SH-SY5Y (cell line): Measurements from ENCODE around the gene GFRA3.

Experiments used
- GATA2 ChIP-seq: IDR thresholded peaks from 2 replicates; pipeline ENCODE4 v1.6.1; 2011; ENCODE audit warnings: mild to moderate bottlenecking, low read depth, low read length
- GATA3 ChIP-seq: IDR thresholded peaks from 2 replicates; pipeline ENCODE4 v1.6.1; 2011; ENCODE audit warnings: low read depth, mild to moderate bottlenecking, low read length, moderate library complexity

Gene GFRA3

GRCh38 chr5:138274189-138274853 lies at the start of gene GFRA3:
Gene GFRA3, minus strand, starts transcription at chr5:138274621. Its CDS starts 197 bp downstream, at chr5:138274424.
- TF ChIP-seq GATA3 (no peak), GATA2 (no peak)

GRCh38 chr5:138316355-138316754 lies 41.9 kb upstream of the GFRA3 start:
- TF ChIP-seq GATA2 (no peak), GATA3 (no peak)

GRCh38 chr5:138315751-138316278 lies 41.4 kb upstream of the GFRA3 start:
- no peak for TF ChIP-seq GATA2
- TF ChIP-seq GATA3, result no peak

- no peak for TF ChIP-seq GATA2
- TF ChIP-seq GATA3, result no peak
Measured at GRCh38 chr5:138305797-138306196, 31.4 kb upstream of the GFRA3 start.

GRCh38 chr5:138303372-138303771 lies 29.0 kb upstream of the GFRA3 start:
- TF ChIP-seq GATA3 (no peak), GATA2 (no peak)

- TF ChIP-seq GATA3, result no peak
- TF ChIP-seq GATA2, result no peak
Measured at GRCh38 chr5:138289296-138289695, 14.9 kb upstream of the GFRA3 start.

GRCh38 chr5:138287246-138287645 lies 12.8 kb upstream of the GFRA3 start:
- no peak for TF ChIP-seq GATA3
- no peak for TF ChIP-seq GATA2

GRCh38 chr5:138282920-138283742 lies 8.7 kb upstream of the GFRA3 start:
- TF ChIP-seq GATA3 (no peak), GATA2 (no peak)

GRCh38 chr5:138280915-138281314 lies 6.5 kb upstream of the GFRA3 start:
- no peak for TF ChIP-seq GATA3
- TF ChIP-seq GATA2, result no peak

- no peak for TF ChIP-seq GATA2
- TF ChIP-seq GATA3, result no peak
Measured at GRCh38 chr5:138276402-138277054, 2.1 kb upstream of the GFRA3 start.

GRCh38 chr5:138275895-138276294 lies 1.5 kb upstream of the GFRA3 start:
- TF ChIP-seq GATA2, result no peak
- TF ChIP-seq GATA3, result no peak

- TF ChIP-seq GATA2, result peak; percentile 100
- peak; percentile 97 for TF ChIP-seq GATA3
Measured at GRCh38 chr5:138275379-138275782, 960 bp upstream of the GFRA3 start.

- TF ChIP-seq GATA3 (no peak), GATA2 (no peak)
Measured at GRCh38 chr5:138273834-138274188, 610 bp downstream of the GFRA3 start.

- TF ChIP-seq GATA3 (no peak), GATA2 (no peak)
Measured at GRCh38 chr5:138272681-138273080, 1.7 kb downstream of the GFRA3 start.

- TF ChIP-seq GATA3, result no peak
- no peak for TF ChIP-seq GATA2
Measured at GRCh38 chr5:138271281-138271680, 3.1 kb downstream of the GFRA3 start.
